HG02588 (cell line): Measurements from ENCODE around the gene DBH.

Experiments
- ATAC-seq: cut with Tn5 transposase; IDR thresholded peaks from one replicate; pipeline ENCODE4 v1.9.1; 2021; ENCODE audit warnings: mild to moderate bottlenecking, moderate library complexity; ENCODE audit not compliant: unreplicated experiment

The DBH gene

GRCh38 chr9:133642708-133643361 is 6.7 kb downstream of the DBH start:
- no peak for ATAC-seq

- no peak for ATAC-seq
These were observed 7.2 kb downstream of the DBH start for GRCh38 chr9:133643362-133643755.

DNA sequence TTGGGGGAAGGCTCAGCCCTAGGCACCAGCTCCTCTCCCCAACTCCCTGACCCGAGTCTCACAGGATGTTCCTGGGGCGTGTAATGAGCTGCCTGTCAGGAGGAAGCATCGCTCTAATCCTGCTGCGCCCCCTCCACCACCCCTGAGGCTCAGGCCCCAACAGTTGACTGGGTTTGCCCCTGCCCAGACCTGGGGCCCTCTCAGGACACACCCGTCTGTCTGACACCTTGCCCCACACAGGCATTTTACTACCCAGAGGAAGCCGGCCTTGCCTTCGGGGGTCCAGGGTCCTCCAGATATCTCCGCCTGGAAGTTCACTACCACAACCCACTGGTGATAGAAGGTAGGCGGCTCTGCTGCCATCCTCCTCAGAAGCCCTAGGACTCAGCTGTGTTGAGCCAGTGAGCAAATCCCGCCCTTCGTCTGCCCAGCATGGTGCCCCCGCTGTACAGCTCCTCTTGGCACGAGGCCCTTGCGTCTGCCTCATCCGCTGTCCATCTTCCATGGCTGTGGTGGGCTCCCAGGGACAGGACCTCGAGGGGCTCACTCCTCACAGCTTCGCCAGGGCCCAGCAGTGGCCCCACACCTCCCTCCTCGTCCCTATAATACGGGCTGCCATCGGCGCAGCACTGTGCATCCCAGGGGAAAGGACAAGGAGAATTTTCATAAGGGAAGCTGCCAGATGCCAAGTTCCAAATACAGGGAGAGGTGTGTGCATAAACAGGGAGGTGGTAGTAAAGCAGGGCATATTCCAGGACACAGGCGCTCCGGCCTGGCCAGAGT is 8.0 kb downstream of the DBH start:
- ATAC-seq: no peak

- ATAC-seq: no peak
These were observed 9.0 kb downstream of the DBH start for GRCh38 chr9:133645021-133645765.

- ATAC-seq: no peak
These were observed 11.0 kb downstream of the DBH start for GRCh38 chr9:133647148-133647547.

- ATAC-seq: no peak
These were observed 11.8 kb downstream of the DBH start for GRCh38 chr9:133647765-133648469.

DNA sequence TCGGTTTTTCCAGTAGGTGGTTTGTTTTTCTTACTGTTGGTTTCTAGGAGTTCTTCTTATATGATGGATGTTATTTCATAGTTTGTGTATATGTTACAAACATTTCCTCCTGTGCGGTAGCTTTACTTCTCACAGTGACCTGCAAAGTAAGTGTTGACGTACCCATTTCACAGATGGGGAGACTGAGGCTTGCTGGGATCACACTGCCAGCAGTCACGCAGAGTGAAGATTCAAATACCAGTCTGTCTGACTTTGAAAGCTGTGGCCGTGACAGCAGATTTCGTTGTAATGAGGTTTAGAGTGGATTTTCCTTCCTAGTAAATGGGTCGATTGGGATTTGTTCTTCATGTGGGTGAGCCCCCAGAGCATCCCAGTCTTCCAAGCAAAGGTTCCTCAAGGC is 13.0 kb downstream of the DBH start:
- ATAC-seq: no peak

- no peak for ATAC-seq
These were observed 13.9 kb downstream of the DBH start for GRCh38 chr9:133650026-133650425.

- no peak for ATAC-seq
These were observed 17.5 kb downstream of the DBH start for GRCh38 chr9:133653638-133654037.

DNA sequence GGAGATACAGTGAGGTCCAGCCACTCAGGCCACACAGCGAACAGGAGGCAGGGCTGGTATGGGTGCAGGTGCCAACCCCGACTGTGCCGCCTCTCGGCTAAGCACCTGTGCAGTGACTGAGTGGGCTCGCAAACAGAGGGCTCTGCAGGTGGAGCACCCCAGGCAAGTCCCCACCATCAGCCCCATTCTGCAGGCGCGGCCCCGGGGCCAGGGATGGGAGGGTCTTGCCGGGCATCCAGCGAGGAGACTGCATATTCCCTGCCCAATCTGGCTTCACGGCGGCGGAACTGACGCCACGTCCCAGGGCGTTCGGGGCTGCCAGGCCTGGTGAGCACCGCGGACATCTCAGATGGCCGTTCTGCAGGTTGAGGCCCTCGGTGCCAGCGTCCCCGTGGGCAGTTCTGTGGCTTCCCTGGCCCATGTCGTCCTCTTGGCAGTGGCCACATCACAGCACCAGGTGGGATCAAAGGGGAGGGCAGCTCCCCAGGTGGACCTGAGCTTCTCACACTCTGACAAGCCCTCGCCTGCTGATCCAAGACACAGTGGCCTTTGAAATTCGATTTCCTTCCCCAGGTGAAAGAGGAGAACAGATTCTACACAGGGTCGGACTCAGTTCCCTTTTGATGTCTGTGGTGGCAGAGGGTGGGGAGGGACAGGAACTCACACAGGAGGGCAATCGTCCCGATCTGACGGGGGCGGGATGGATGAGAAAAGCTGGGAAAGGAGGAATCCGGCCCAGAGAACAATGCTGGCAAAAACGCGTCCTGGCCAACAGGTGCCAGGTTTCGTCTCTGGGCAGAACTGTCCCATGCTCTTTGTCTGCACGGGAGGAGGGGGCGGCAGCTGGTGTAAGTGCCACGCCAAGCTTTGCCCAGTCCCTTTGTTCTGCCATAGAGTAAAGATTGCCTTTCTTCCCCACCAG is 18.8 kb downstream of the DBH start:
- ATAC-seq: no peak

DNA sequence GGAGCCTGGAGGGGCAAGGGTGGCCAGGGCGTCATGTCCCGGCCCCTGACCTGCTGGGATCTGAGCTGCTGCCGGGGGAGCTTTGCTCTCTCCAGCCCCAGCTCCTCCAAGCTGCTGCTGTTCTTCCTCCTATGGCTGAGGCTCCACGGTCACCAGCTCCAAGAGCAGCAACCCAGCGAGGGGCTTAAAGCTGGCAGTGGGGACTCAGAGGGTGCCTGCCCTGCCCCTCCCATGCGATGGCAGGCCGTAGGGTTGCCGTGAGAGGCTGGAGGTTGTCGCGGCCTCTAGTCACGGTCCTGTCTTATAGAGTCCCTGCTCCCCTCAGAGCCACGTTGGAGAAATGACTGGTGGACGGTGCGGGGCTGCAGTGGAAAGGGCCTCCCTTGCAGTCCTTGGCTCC is 19.5 kb downstream of the DBH start:
- ATAC-seq: no peak

DNA sequence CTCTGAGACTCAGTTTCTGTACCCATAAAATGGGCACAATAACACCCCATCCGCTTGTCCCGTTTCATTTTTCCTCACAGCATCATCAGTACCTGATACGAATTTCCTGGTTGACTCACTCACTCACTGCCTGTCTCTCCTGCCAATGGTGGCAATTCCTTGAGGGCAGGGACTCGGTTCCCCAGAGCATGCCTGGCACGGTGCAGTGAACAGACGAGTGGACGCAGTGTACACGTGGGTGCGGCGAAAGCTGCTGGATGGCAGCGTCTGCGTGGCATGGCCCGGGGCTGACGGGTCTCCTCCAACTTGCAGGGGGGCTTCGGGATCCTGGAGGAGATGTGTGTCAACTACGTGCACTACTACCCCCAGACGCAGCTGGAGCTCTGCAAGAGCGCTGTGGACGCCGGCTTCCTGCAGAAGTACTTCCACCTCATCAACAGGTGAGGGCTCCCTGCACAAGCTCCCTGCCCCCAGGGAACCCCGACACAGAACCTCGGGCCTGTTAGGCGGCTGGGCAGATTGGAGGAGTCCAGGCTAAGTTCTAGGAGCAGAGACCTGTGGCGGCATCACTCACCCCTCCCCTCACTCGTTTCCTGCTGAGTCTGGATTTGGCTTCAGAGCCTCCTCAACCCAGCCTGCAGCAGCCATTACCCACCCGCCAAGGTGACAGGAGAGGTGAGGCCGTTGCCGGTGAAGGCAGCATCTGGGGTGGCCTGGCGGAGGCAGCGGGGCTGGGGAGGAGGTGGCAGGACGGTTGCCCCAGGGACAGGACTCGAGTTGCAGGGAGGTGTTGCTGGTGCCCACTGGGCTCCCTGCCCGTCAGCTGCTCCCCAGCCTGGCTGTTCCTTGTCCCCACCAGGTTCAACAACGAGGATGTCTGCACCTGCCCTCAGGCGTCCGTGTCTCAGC is 20.3 kb downstream of the DBH start:
- no peak for ATAC-seq

DNA sequence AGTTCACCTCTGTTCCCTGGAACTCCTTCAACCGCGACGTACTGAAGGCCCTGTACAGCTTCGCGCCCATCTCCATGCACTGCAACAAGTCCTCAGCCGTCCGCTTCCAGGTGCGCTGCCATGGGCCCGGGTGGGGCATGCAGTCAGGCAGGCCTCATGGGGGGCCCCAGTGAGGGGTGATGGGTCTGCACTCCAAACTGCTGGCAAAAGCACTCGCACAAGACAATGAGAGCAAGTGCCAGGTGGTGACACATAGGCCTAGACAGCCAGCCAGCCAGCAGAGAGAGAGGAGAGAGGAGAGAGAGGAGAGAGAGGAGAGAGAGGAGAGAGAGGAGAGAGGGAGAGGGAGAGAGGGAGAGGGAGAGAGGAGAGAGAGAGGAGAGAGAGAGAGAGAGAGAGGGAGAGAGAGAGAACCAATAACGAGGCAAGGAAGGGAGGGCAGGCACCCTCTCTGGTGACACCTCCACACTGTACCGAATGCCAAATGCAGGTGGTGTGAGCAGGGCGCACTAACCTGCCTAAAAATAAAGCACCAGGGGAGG is 21.0 kb downstream of the DBH start:
- ATAC-seq: no peak

- ATAC-seq: no peak
These were observed 22.6 kb downstream of the DBH start for GRCh38 chr9:133658442-133659431.

DNA sequence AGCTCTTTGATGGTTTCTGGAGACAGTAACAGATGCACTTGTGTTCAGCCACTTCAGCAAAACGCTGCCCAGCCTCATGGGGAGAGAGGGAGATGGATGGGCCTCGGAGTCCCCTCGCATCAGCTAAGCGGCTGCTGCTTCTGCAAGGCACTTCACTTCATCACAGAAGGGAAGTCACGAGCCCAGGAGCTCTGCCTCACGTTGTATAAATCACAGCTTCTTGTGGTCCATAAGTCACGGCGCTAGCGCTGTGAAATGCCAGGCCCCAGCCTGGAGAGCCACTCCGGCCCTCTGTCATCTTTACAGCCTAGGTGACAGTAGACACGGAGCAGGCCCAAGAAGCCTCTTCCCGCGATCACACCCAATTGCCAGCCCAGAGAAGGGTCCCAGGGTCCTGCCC is 23.4 kb downstream of the DBH start:
- no peak for ATAC-seq

DNA sequence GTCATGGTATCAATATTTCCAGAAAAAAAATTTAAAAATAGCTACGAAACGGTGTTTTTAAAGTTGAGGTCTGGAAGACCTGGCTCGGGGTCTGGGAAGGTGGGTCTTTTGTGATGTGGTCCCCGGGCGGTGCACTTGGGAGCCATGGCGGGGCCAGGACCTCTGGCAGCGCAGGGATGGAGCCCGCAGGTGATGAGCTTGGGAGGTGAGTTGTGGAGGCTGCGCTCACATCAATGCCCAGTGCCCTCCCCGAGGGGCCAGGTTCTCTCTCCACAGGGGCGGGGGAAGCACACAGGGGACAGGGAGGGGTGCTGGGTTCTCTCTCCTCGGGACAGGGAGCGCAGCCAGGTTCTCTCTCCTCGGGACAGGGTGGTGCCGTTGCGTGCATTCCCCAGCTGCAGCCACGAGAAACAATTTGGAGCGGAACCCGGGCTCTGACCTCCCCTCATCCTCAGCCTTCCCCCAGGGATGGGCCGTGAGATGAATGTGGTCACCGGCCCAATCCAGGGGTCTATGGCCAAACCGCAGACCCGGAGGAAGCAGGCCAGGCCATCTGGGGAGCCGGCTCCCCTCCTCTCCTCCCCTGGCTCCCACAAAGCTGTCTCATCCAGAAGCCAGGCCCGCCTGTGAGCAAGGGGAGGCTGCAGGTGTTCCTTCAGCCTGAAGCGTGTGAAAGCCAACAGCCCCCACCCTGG is 25.8 kb downstream of the DBH start:
- no peak for ATAC-seq
